ENCODE results near the gene LRCOL1. TPM values are rescaled to one million over a fixed set of nuclear protein-coding genes. Genes with fewer than 3 reads are reported as not detected.

The LRCOL1 gene
- total and polyA plus RNA-seq, 9 donors, result 0.11 to 0.71 (median 0.63) TPM; not detected in 5

- no peak overlapping the region for H3K4me3 ChIP-seq
- no peaks in the 10 kb centered on the region for H3K4me1 ChIP-seq (ENCODE audit: insufficient read depth)
- no peak overlapping the region for H3K27ac ChIP-seq
- intact Hi-C loops (cut with DNase I), result loop anchor here in 1 of 4 donors (10.0 kb wide), 1 partner anchor 219 kb away; no protein-coding TSS in a partner anchor
- H3K36me3 ChIP-seq, result no peaks in the 10 kb centered on the region
- 92 to 94% (median 93%) methylated on average over 8 of the region's 8 CpGs for WGBS, 3 donors
- H3K9me3 ChIP-seq, result no peaks in the 10 kb centered on the region
- no peak for DNase-seq
- H3K27me3 ChIP-seq, result no peaks in the 10 kb centered on the region
- TF ChIP-seq CTCF (IDR thresholded peaks at IDR 0.05) (no peak), POLR2A (IDR thresholded peaks at IDR 0.05) (no peak), EP300 (IDR thresholded peaks at IDR 0.05) (no peak)
Observed at GRCh38 chr12:132633398-132633797, 23.0 kb upstream of the LRCOL1 start.

- TF ChIP-seq EP300 (IDR thresholded peaks at IDR 0.05) (no peak), CTCF (IDR thresholded peaks at IDR 0.05) (no peak), POLR2A (IDR thresholded peaks at IDR 0.05) (no peak)
- WGBS, 3 donors, result 80 to 94% (median 87%) methylated on average over 17 of the region's 17 CpGs
- Histone ChIP-seq H3K27me3 (no peaks in the 10 kb centered on the region), H3K36me3 (no peaks in the 10 kb centered on the region), H3K9me3 (no peaks in the 10 kb centered on the region), H3K27ac (no peak overlapping the region), H3K4me3 (no peak overlapping the region), H3K4me1 (ENCODE audit: insufficient read depth) (no peaks in the 10 kb centered on the region)
- DNase-seq, result no peak
- intact Hi-C loops (cut with DNase I), result loop anchor here in 1 of 4 donors (10.0 kb wide), 1 partner anchor 218 kb away; no protein-coding TSS in a partner anchor
Observed at GRCh38 chr12:132632521-132633228, 22.3 kb upstream of the LRCOL1 start.

GRCh38 chr12:132631666-132632065, 21.3 kb upstream of the LRCOL1 start:
- Histone ChIP-seq H3K9me3 (no peaks in the 10 kb centered on the region), H3K4me1 (ENCODE audit: insufficient read depth) (no peaks in the 10 kb centered on the region), H3K27me3 (no peaks in the 10 kb centered on the region), H3K27ac (no peak overlapping the region), H3K4me3 (no peak overlapping the region), H3K36me3 (no peaks in the 10 kb centered on the region)
- DNase-seq, result no peak
- WGBS, 3 donors, result 92 to 95% (median 95%) methylated on average over 10 to 11 of the region's 11 CpGs
- intact Hi-C loops (cut with DNase I), result loop anchor here in 1 of 4 donors (10.0 kb wide), 1 partner anchor 217 kb away; no protein-coding TSS in a partner anchor
- TF ChIP-seq POLR2A (IDR thresholded peaks at IDR 0.05) (no peak), EP300 (IDR thresholded peaks at IDR 0.05) (no peak), CTCF (IDR thresholded peaks at IDR 0.05) (no peak)

- H3K27ac ChIP-seq, result no peak overlapping the region
- intact Hi-C loops (cut with DNase I), result loop anchor here in 1 of 4 donors (10.0 kb wide), 1 partner anchor 216 kb away; no protein-coding TSS in a partner anchor
- no peaks in the 10 kb centered on the region for H3K9me3 ChIP-seq
- H3K27me3 ChIP-seq, result no peaks in the 10 kb centered on the region
- WGBS, 3 donors, result 94 to 96% (median 96%) methylated on average over 6 of the region's 6 CpGs
- TF ChIP-seq POLR2A (IDR thresholded peaks at IDR 0.05) (no peak), EP300 (IDR thresholded peaks at IDR 0.05) (no peak), CTCF (IDR thresholded peaks at IDR 0.05) (no peak)
- H3K4me1 ChIP-seq (ENCODE audit: insufficient read depth), result no peaks in the 10 kb centered on the region
- no peaks in the 10 kb centered on the region for H3K36me3 ChIP-seq
- H3K4me3 ChIP-seq, result no peak overlapping the region
- DNase-seq, result no peak
Observed at GRCh38 chr12:132630672-132631071, 20.3 kb upstream of the LRCOL1 start.
